NK-92 treated with Interleukin-12 subunit alpha and Interleukin-12 subunit beta, amount 100 ng/mL, for 24 hours (cell line): ENCODE results near the gene KNDC1.
"Not testable (repeated sequence)": the region's sequence is repeated elsewhere in the genome, so short reads cannot be mapped to it uniquely, and the experiment has no call there.

Source experiments
- DNase-seq: peaks from one replicate; lab custom pipeline; 2025; lab: John Stamatoyannopoulos, UW

KNDC1 gene

GRCh38 chr10:133162178-133162909, 2.3 kb downstream of the KNDC1 start:
- DNase-seq: no peak

- no peak for DNase-seq
Measured at GRCh38 chr10:133162910-133163856, 3.2 kb downstream of the KNDC1 start.

GRCh38 chr10:133163889-133164815, 4.1 kb downstream of the KNDC1 start:
- DNase-seq: no peak

GRCh38 chr10:133164816-133165555, 5.0 kb downstream of the KNDC1 start:
- DNase-seq: no peak

GRCh38 chr10:133165556-133166503, 5.8 kb downstream of the KNDC1 start:
- DNase-seq: no peak

- no peak for DNase-seq
Measured at GRCh38 chr10:133166504-133166827, 6.4 kb downstream of the KNDC1 start.

GRCh38 chr10:133166828-133167692, 7.0 kb downstream of the KNDC1 start:
- no peak for DNase-seq

GRCh38 chr10:133167693-133168616, 7.9 kb downstream of the KNDC1 start:
- no peak for DNase-seq

- no peak for DNase-seq
Measured at GRCh38 chr10:133168617-133169031, 8.6 kb downstream of the KNDC1 start.

- DNase-seq: no peak
Measured at GRCh38 chr10:133169173-133169947, 9.3 kb downstream of the KNDC1 start.

- DNase-seq: no peak
Measured at GRCh38 chr10:133170092-133170491, 10.1 kb downstream of the KNDC1 start.

- DNase-seq: no peak
Measured at GRCh38 chr10:133173860-133174640, 14.0 kb downstream of the KNDC1 start.

GRCh38 chr10:133174689-133175263, 14.8 kb downstream of the KNDC1 start:
- no peak for DNase-seq

- not testable (repeated sequence) for DNase-seq
Measured at GRCh38 chr10:133175624-133176023, 15.6 kb downstream of the KNDC1 start.

GRCh38 chr10:133176546-133176945, 16.5 kb downstream of the KNDC1 start:
- DNase-seq: no peak
